Measurements from ENCODE around the gene TAF5L. TPM values are rescaled to one million over a fixed set of nuclear protein-coding genes. Genes with fewer than 3 reads are reported as not detected.

The TAF5L gene
- total and polyA plus RNA-seq, 2 of the 4 experiments (the other 2 are of a cell fraction), result 17.9 to 18.6 TPM

DNA sequence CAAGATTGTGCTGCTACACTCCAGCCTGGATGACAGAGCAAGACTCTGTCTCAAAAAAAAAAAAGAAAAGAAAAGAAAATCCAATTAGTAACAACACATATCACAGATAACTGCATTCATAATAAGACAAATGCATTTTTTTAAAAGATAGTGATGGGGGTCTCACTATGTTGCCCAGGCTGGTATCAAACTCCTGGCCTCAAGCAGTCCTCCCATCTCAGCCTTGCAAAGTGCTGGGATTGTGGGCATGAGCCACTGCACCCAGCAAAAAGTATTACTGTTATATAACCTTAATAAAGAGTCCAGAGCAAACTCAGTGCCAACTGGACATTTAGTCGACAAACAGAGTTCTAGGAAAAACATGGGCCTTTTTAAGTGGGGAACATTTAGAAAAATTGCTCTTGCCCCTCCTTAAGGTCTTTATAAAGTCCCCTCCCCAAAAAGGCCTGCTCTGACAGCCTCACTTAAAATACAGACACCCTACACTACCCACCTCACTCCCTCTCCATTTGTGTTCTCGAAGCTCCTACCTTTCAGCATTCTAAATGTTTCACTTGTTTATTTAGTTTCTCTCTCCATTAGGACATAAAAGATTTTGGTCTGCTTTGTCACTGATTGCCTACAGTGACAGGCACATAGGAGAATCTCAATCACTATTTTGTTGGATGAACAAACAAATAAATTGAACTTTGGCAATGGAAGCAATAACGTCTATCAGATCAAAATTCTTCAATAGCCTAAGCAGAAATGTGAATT is 74.9 kb downstream of the TAF5L start:
- Histone ChIP-seq H3K23ac (ENCODE audit: low read depth, low read length) (no peak overlapping the region), H3K9me1 (ENCODE audit: insufficient read depth, low read length) (peaks cover 3% of the 10 kb centered on the region; the same call in 1 of the 2 replicates), H3K9me3 (ENCODE audit: control insufficient read depth, insufficient read depth, low read length) (no peaks in the 10 kb centered on the region), H2AK9ac (replicated peaks; ENCODE audit: low read depth, low read length, poor library complexity) (no peak overlapping the region), H3K79me1 (ENCODE audit: low read depth in 1 of 2, low read length in 2 of 2) (peaks cover 52 to 63% of the 10 kb centered on the region in 2 experiments), H2AFZ (replicated peaks; ENCODE audit: low read length, poor library complexity) (no peak overlapping the region), H3K27ac (ENCODE audit: insufficient read depth, low read length) (no peak overlapping the region), H4K5ac (ENCODE audit: low read depth, low read length) (no peak overlapping the region), H4K8ac (ENCODE audit: low read depth in 2 of 2, low read length in 2 of 2) (no peak overlapping the region), H3K27me3 (ENCODE audit: control insufficient read depth, insufficient read depth, low read length) (no peaks in the 10 kb centered on the region), H3K36me3 (ENCODE audit: control insufficient read depth, insufficient read depth, low read length) (peaks cover 5% of the 10 kb centered on the region), H3K4ac (ENCODE audit: low read depth, low read length) (no peak overlapping the region), H2BK15ac (ENCODE audit: low read depth, low read length) (no peak overlapping the region), H3K9ac (ENCODE audit: low read depth, low read length) (no peak overlapping the region), H4K91ac (ENCODE audit: insufficient read depth, low read depth, low read length) (no peak overlapping the region), H3K4me2 (ENCODE audit: low read depth, low read length) (no peak overlapping the region), H3K4me3 (ENCODE audit: insufficient read depth, low read depth, low read length) (no peak overlapping the region), H4K20me1 (ENCODE audit: insufficient read depth, low read length) (peaks cover 5% of the 10 kb centered on the region; the same call in 1 of the 2 replicates), H2BK120ac (ENCODE audit: low read depth, low read length) (no peak overlapping the region), H3K14ac (replicated peaks; ENCODE audit: low read depth, low read length) (no peak overlapping the region), H3K56ac (ENCODE audit: extremely low read depth, insufficient read depth, low read length) (no peak overlapping the region), H2AK5ac (ENCODE audit: low read depth, low read length) (no peak overlapping the region), H2BK20ac (ENCODE audit: low read depth, low read length) (no peak overlapping the region), H3K18ac (ENCODE audit: low read depth, low read length) (no peak overlapping the region), H2BK5ac (ENCODE audit: low read depth, low read length, poor library complexity, severe bottlenecking) (no peak overlapping the region), H3K4me1 (ENCODE audit: control insufficient read depth, insufficient read depth, low read length) (peaks cover 5% of the 10 kb centered on the region; the same call in 1 of the 2 replicates)
- TF ChIP-seq, protein P1, sequence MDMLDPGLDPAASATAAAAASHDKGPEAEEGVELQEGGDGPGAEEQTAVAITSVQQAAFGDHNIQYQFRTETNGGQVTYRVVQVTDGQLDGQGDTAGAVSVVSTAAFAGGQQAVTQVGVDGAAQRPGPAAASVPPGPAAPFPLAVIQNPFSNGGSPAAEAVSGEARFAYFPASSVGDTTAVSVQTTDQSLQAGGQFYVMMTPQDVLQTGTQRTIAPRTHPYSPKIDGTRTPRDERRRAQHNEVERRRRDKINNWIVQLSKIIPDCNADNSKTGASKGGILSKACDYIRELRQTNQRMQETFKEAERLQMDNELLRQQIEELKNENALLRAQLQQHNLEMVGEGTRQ (IDR thresholded peaks at IDR 0.05; ENCODE audit: low read depth, low read length), result no peak
- TF ChIP-seq, protein P2, sequence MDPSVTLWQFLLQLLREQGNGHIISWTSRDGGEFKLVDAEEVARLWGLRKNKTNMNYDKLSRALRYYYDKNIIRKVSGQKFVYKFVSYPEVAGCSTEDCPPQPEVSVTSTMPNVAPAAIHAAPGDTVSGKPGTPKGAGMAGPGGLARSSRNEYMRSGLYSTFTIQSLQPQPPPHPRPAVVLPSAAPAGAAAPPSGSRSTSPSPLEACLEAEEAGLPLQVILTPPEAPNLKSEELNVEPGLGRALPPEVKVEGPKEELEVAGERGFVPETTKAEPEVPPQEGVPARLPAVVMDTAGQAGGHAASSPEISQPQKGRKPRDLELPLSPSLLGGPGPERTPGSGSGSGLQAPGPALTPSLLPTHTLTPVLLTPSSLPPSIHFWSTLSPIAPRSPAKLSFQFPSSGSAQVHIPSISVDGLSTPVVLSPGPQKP (IDR thresholded peaks at IDR 0.05; ENCODE audit: borderline replicate concordance, low read depth, low read length), result no peak
- TF ChIP-seq RAD21 (IDR thresholded peaks at IDR 0.05; ENCODE audit: low read length) (no peak), RFX5 (IDR thresholded peaks at IDR 0.05; ENCODE audit: low read depth, low read length) (no peak), RCOR1 (IDR thresholded peaks at IDR 0.05; ENCODE audit: insufficient replicate concordance, low read length) (no peak), CEBPB (IDR thresholded peaks at IDR 0.05; ENCODE audit: low read depth, low read length) (no peak), NFE2L2 (IDR thresholded peaks at IDR 0.05; ENCODE audit: low read depth, low read length) (no peak), POLR2A (IDR thresholded peaks at IDR 0.05; ENCODE audit: low read depth, low read length) (no peak), BHLHE40 (IDR thresholded peaks at IDR 0.05; ENCODE audit: low read depth, low read length) (no peak), MXI1 (IDR thresholded peaks at IDR 0.05; ENCODE audit: borderline replicate concordance, low read depth, low read length) (no peak), SMC3 (IDR thresholded peaks at IDR 0.05; ENCODE audit: low read depth, low read length) (no peak), MAFK (IDR thresholded peaks at IDR 0.05; ENCODE audit: low read depth, low read length) (no peak), FOS (IDR thresholded peaks at IDR 0.05; ENCODE audit: low read depth, low read length) (no peak), CHD1 (IDR thresholded peaks at IDR 0.05; ENCODE audit: low read depth, low read length) (no peak), MAZ (IDR thresholded peaks at IDR 0.05; ENCODE audit: borderline replicate concordance, low read depth, low read length) (no peak)
- TF ChIP-seq, protein P3, sequence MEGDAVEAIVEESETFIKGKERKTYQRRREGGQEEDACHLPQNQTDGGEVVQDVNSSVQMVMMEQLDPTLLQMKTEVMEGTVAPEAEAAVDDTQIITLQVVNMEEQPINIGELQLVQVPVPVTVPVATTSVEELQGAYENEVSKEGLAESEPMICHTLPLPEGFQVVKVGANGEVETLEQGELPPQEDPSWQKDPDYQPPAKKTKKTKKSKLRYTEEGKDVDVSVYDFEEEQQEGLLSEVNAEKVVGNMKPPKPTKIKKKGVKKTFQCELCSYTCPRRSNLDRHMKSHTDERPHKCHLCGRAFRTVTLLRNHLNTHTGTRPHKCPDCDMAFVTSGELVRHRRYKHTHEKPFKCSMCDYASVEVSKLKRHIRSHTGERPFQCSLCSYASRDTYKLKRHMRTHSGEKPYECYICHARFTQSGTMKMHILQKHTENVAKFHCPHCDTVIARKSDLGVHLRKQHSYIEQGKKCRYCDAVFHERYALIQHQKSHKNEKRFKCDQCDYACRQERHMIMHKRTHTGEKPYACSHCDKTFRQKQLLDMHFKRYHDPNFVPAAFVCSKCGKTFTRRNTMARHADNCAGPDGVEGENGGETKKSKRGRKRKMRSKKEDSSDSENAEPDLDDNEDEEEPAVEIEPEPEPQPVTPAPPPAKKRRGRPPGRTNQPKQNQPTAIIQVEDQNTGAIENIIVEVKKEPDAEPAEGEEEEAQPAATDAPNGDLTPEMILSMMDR (conservative IDR thresholded peaks at IDR 0.05; ENCODE audit: low read depth, low read length), result no peak
- dilution Hi-C loops (cut with HindIII; ENCODE audit: low sequenced_read_pairs, unreplicated experiment), result no loop called here
- WGBS, 2 experiments (ENCODE audit: extremely low coverage in 2 of 2, insufficient read length in 1 of 2), result no CpG with 5 or more reads among the region's 3 CpGs
- ChIA-PET POLR2A (ENCODE audit: unreplicated experiment) (no interaction called here), CTCF (no interaction called here)
- BruUV-seq (replicated peaks), result no TSS peak
- intact Hi-C loops (cut with micrococcal nuclease), result no loop called here
- ATAC-seq (ENCODE audit: low read depth) (no peak), DNase-seq (no peak)
- in situ Hi-C loops (cut with MboI; ENCODE audit: low sequenced_read_pairs), result no loop called here
